Heart left ventricle (tissue), 13 donors: ENCODE data around the gene SMIM5.

Source experiments
- CTCF ChIP-seq, 12 donors: fragments of 200-600 bp; sonication (generic) in 4 of 12; IDR thresholded peaks; one replicate each; pipeline versions ENCODE4 v1.5.0 to v1.8.0; 2018 to 2022; ENCODE audit warnings: antibody characterized with exemption in 12 of 12, mild to moderate bottlenecking in 5 of 12
- POLR2A ChIP-seq, 2 donors: fragments of 450-650 bp; IDR thresholded peaks; one replicate each; pipeline ENCODE4 v1.6.1; 2017; ENCODE audit warnings: antibody characterized with exemption in 2 of 2, mild to moderate bottlenecking in 2 of 2, moderate library complexity in 2 of 2
- donor health status: ischemic (EF 13 %, LVEDD 7.1; RV severe dilation, severe dysfunction).
- donor health status: DM: no; HTN: yes; CAD: no.
- donor health status: DM: no; HTN: no; CAD: no.
- donor health status: ischemic (EF 25% LVEDD 6.9; RV normal size, moderate dysfunction).
- donor health status: ischemic (EF 25% LVEDD 5.7; RV mildly dilated, moderate dysfunction).
- donor health status: ischemic (EF 35%, LVEDD 5.7; RV mildly dilated, moderate dysfunction).
- donor health status: nonischemic (EF 11% LVEDD 7.7; RV severe dilation, severe dysfunction).
- donor health status: DM: yes; HTN: yes; CAD: no.
- donor health status: PGD.
- donor health status: ischemic (EF 29% LVEDD 5.4; RV normal size, mild dysfunction).
- donor health status: nonischemic (EF 23%, LVEDD 6.1; RV moderate dilation, normal function).

- TF ChIP-seq POLR2A (IDR thresholded peaks at IDR 0.05) = no peak
- TF ChIP-seq CTCF (IDR thresholded peaks at IDR 0.05) = no peak
These were observed 16.5 kb downstream of the SMIM5 start for GRCh38 chr17:75649687-75650086.
